Osteoblast (primary cell): Measurements from ENCODE around the gene PXDN. TPM values are rescaled to one million over a fixed set of nuclear protein-coding genes. Genes with fewer than 3 reads are reported as not detected.
A peak's percentile ranks its signal among the peaks of the same experiment; 100 is the strongest.

Experiments
- DNase-seq: peaks from one replicate; pipeline ENCODE4 v3.0.0; 2011; ENCODE audit warnings: low spot score, mixed read lengths; ENCODE audit not compliant: insufficient read length; ENCODE audit errors: missing footprints
- H2AFZ ChIP-seq: 2 replicates; pipeline ENCODE4 v1.6.0; 2011; ENCODE audit warnings: mild to moderate bottlenecking, low read length
- H3K27ac ChIP-seq: 2 replicates; pipeline ENCODE4 v1.5.1; 2011; ENCODE audit warnings: mild to moderate bottlenecking, low read depth, low read length, moderate library complexity
- H3K27me3 ChIP-seq: 2 replicates; pipeline ENCODE4 v1.6.0; 2012; ENCODE audit warnings: mild to moderate bottlenecking, control low read depth, inconsistent platforms, low read length, moderate library complexity; ENCODE audit not compliant: insufficient read depth
- H3K36me3 ChIP-seq: 2 replicates; pipeline ENCODE4 v1.5.1; 2011; ENCODE audit warnings: mild to moderate bottlenecking, low read length, control low read depth, moderate library complexity; ENCODE audit not compliant: insufficient read depth
- H3K4me1 ChIP-seq: 2 replicates; pipeline ENCODE4 v1.5.1; 2011; ENCODE audit warnings: mild to moderate bottlenecking, low read length, control low read depth, moderate library complexity; ENCODE audit not compliant: insufficient read depth
- H3K4me2 ChIP-seq: 2 replicates; pipeline ENCODE4 v1.6.0; 2011; ENCODE audit warnings: mild to moderate bottlenecking, low read length; ENCODE audit not compliant: insufficient read depth
- H3K4me3 ChIP-seq: fragments of 200-600 bp; sonication (generic); 3 replicates; pipeline ENCODE4 v1.5.1; 2012; ENCODE audit warnings: mild to moderate bottlenecking, low read length, inconsistent platforms; ENCODE audit not compliant: insufficient read depth
- H3K79me2 ChIP-seq: 2 replicates; pipeline ENCODE4 v1.6.0; 2012; ENCODE audit warnings: mild to moderate bottlenecking, low read length, control low read depth, inconsistent platforms; ENCODE audit not compliant: insufficient read depth
- H3K9me3 ChIP-seq: 2 replicates; pipeline ENCODE4 v1.5.1; 2011; ENCODE audit warnings: low read depth, low read length, control low read depth
- H4K20me1 ChIP-seq: 2 replicates; pipeline ENCODE4 v1.6.0; 2012; ENCODE audit warnings: mild to moderate bottlenecking, low read length, control low read depth; ENCODE audit not compliant: insufficient read depth
- total RNA-seq: library from RNA; depleted of rRNA; stranded (reverse); fragments of >200 nt; gene quantifications from 2 replicates; pipeline ENCODE4 v1.2.3, GENCODE V29; 2012
- TF ChIP-seq, protein P1 (sequence below): IDR thresholded peaks from 2 replicates; pipeline ENCODE4 v1.5.1; 2011; ENCODE audit warnings: mild to moderate bottlenecking, low read depth, low read length, moderate library complexity; ENCODE audit errors: extremely low read depth

Gene PXDN
- total RNA-seq, 1 donor, result 307 TPM

DNA sequence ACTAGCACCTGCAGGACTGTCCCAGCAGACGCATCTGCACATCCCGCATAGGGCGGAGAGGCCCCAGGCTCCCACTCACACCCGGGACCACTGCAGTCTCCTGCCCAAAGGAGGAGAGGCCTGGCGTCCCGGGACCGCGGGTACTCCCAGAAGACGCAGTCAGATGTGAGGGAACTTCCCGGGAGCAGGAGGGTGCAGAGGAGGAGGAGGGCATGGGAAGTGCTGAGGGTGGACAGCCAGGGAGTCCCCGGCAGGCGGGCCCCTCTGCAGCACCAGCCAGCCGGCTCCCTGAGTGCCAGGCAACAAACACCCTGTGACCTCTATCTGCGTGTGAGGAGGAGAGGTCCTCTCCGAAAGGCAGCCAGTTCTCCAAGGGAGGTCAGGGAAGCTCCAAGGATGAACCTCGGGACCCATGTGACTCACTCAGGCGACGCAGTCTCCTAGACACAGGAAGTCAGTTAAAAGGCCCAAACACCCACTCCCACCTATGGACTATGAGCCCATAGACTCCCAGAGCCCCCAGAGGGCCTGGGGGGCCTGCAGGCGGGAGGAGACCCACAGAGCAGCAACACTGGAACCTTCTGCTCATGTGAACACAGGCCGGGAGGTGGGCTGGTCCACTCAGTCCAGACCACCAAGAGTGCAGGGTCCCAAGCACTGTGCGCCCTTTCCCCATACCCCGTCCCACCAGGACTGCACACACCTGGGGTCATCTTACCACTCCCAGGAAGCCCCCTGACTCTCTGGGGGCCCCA lies 4.2 kb downstream of the PXDN start:
- DNase-seq, result peak; percentile 69
- Histone ChIP-seq H3K4me2 (no peak overlapping the region), H3K36me3 (peaks cover 6% of the 10 kb centered on the region), H3K79me2 (peaks cover 63% of the 10 kb centered on the region), H3K27ac (peak overlapping the region; percentile 31), H3K27me3 (no peaks in the 10 kb centered on the region), H3K9me3 (no peaks in the 10 kb centered on the region), H3K4me1 (peaks cover 42% of the 10 kb centered on the region), H4K20me1 (peaks cover 10% of the 10 kb centered on the region), H2AFZ (no peak overlapping the region), H3K4me3 (no peak overlapping the region)
- TF ChIP-seq, protein P1, sequence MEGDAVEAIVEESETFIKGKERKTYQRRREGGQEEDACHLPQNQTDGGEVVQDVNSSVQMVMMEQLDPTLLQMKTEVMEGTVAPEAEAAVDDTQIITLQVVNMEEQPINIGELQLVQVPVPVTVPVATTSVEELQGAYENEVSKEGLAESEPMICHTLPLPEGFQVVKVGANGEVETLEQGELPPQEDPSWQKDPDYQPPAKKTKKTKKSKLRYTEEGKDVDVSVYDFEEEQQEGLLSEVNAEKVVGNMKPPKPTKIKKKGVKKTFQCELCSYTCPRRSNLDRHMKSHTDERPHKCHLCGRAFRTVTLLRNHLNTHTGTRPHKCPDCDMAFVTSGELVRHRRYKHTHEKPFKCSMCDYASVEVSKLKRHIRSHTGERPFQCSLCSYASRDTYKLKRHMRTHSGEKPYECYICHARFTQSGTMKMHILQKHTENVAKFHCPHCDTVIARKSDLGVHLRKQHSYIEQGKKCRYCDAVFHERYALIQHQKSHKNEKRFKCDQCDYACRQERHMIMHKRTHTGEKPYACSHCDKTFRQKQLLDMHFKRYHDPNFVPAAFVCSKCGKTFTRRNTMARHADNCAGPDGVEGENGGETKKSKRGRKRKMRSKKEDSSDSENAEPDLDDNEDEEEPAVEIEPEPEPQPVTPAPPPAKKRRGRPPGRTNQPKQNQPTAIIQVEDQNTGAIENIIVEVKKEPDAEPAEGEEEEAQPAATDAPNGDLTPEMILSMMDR, result no peak

- peak overlapping the region; percentile 31 for H3K27ac ChIP-seq
- TF ChIP-seq, protein P1, result no peak
- H3K79me2 ChIP-seq, result peaks cover 67% of the 10 kb centered on the region
- H3K27me3 ChIP-seq, result no peaks in the 10 kb centered on the region
- no peak overlapping the region for H2AFZ ChIP-seq
- peaks cover 6% of the 10 kb centered on the region for H3K36me3 ChIP-seq
- H3K4me2 ChIP-seq, result no peak overlapping the region
- no peaks in the 10 kb centered on the region for H3K9me3 ChIP-seq
- no peak overlapping the region for H3K4me3 ChIP-seq
- peaks cover 37% of the 10 kb centered on the region for H3K4me1 ChIP-seq
- H4K20me1 ChIP-seq, result peaks cover 10% of the 10 kb centered on the region
- DNase-seq, result peak; percentile 66
Observed at GRCh38 chr2:1739322-1739957, 4.9 kb downstream of the PXDN start.

DNA sequence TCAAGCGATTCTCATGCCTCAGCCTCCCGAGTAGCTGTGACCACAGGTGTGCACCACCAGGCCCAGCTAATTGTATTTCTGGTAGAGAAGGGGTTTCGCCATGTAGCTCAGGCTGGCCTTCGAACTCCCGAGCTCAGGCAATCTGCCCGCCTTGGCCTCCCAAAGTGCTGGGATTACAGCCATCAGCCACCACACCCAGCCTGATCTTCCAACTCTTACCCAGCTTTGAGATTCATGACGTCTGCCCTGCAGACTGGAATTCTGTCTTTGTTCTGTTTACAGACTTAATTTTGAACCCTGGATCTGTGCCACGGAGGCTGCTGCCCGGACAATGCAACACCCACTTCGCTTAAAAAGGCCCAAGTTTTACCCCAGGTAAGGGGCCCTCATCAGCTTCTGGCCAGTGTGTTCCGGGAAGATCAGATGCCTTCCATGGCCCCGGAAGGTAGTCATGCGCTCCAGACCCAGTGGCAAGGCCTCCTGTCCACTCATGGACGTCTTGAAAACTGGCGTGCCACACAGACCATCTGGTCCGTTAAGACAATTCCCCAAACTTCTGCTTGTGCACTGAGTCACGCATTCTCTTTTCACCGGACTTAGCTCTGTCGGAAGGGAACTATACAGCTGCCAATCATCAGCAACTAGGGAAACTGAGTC lies 5.5 kb downstream of the PXDN start:
- H3K4me3 ChIP-seq, result no peak overlapping the region
- peak; percentile 13 for DNase-seq
- H3K79me2 ChIP-seq, result peaks cover 74% of the 10 kb centered on the region
- TF ChIP-seq, protein P1, result no peak
- H2AFZ ChIP-seq, result no peak overlapping the region
- H4K20me1 ChIP-seq, result peaks cover 10% of the 10 kb centered on the region
- no peaks in the 10 kb centered on the region for H3K27me3 ChIP-seq
- H3K4me1 ChIP-seq, result peaks cover 37% of the 10 kb centered on the region
- H3K9me3 ChIP-seq, result no peaks in the 10 kb centered on the region
- H3K4me2 ChIP-seq, result no peak overlapping the region
- H3K36me3 ChIP-seq, result peaks cover 6% of the 10 kb centered on the region
- H3K27ac ChIP-seq, result no peak overlapping the region

DNA sequence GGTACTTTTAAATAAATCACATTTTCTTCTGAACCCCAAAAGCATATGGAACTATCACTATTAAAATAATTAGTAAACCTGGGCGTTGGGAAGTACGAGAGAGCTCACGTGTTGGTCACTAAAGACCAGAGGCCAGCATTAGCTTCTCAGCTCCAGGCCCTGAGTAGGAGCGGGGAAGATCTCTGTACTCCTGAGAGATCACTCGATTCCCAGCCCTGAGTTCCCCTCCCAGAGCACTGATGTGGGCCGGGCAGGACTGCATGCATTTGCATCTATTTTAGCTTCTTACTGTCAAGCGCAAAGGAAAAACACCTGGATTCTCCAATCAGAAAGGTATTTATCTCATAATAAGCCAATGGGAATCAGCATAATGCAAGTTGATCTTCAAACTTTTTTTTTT lies 6.2 kb downstream of the PXDN start:
- Histone ChIP-seq H3K9me3 (no peaks in the 10 kb centered on the region), H3K27me3 (no peaks in the 10 kb centered on the region), H3K4me3 (no peak overlapping the region), H2AFZ (no peak overlapping the region), H3K27ac (peak overlapping the region; percentile 85), H3K36me3 (peaks cover 6% of the 10 kb centered on the region), H3K79me2 (peaks cover 80% of the 10 kb centered on the region), H3K4me2 (no peak overlapping the region), H3K4me1 (peaks cover 37% of the 10 kb centered on the region), H4K20me1 (peaks cover 10% of the 10 kb centered on the region)
- TF ChIP-seq, protein P1, result no peak
- peak; percentile 26 for DNase-seq
